A549 (cell line): ENCODE results near the gene DYNC1H1. TPM values are rescaled to one million over a fixed set of nuclear protein-coding genes. Genes with fewer than 3 reads are reported as not detected.
A peak's percentile ranks its signal among the peaks of the same experiment; 100 is the strongest.

Source experiments
- ATAC-seq, 2 experiments: fragments of 200-7000 bp in 1 of 2; fragments of >200 bp in 1 of 2; cut with Nextera tagmentation in 1 of 2; cut with Tn5 transposase in 1 of 2; 3 replicates each; pipeline versions ENCODE4 v1.8.0 to v1.9.1; 2018 to 2020; ENCODE audit warnings: mild to moderate bottlenecking in 1 of 2, moderate library complexity in 1 of 2
- CTCF ChIA-PET: fragments of 300-600 bp; sonication (Branson Sonifier 250); formaldehyde crosslinking; extraction: SDS; loops from one replicate; lab custom pipeline; 2021; ENCODE audit warnings: antibody characterized with exemption, inconsistent platforms; lab: Yijun Ruan, JAX
- POLR2A ChIA-PET: fragments of 350-600 bp; formaldehyde crosslinking; extraction: SDS; loops from one replicate; lab custom pipeline; 2021; ENCODE audit warnings: antibody characterized with exemption, inconsistent platforms; lab: Yijun Ruan, JAX
- DNase-seq, 2 experiments: peaks; one replicate each; pipeline versions ENCODE4 v3.0.0 to v3.0.0-alpha.2; 2011 to 2016; ENCODE audit warnings: low read depth in 1 of 2, low spot score in 1 of 2
- FAIRE-seq: peaks from 2 replicates; lab custom pipeline; 2011; peaks lifted over from hg19 to GRCh38; lab: Jason Lieb, UNC
- H3K27ac ChIP-seq, 2 experiments: fragments of >200 bp; sonication (Bioruptor Twin); formaldehyde crosslinking; 3 replicates each; pipeline ENCODE4 v1.5.1; 2016 to 2017
- H3K4me1 ChIP-seq: fragments of >200 bp; sonication (Bioruptor Twin); formaldehyde crosslinking; 3 replicates; pipeline ENCODE4 v1.6.1; 2016
- H3K4me2 ChIP-seq: fragments of >200 bp; sonication (Bioruptor Twin); formaldehyde crosslinking; 3 replicates; pipeline ENCODE4 v1.6.1; 2016
- H3K4me3 ChIP-seq: fragments of >200 bp; sonication (Bioruptor Twin); formaldehyde crosslinking; 3 replicates; pipeline ENCODE4 v1.5.1; 2016
- H3K9me3 ChIP-seq: fragments of >200 bp; sonication (Bioruptor Twin); formaldehyde crosslinking; 3 replicates; pipeline ENCODE4 v1.6.1; 2016
- BCL3 ChIP-seq: fragments of >200 bp; sonication (Bioruptor Twin); formaldehyde crosslinking; IDR thresholded peaks from 3 replicates; pipeline ENCODE4 v1.6.1; 2016
- BHLHE40 ChIP-seq: IDR thresholded peaks from 2 replicates; pipeline ENCODE4 v1.6.1; 2012; ENCODE audit warnings: low read depth, low read length, inconsistent platforms
- CEBPB ChIP-seq, 2 experiments: fragments of >200 bp in 1 of 2; sonication (Bioruptor Twin) in 1 of 2; formaldehyde crosslinking in 1 of 2; IDR thresholded peaks; 2 replicates each; pipeline ENCODE4 v1.6.1; 2012 to 2016
- CHD2 ChIP-seq: fragments of 150-350 bp; IDR thresholded peaks from 2 replicates; pipeline ENCODE4 v1.6.1; 2014; ENCODE audit warnings: low read length; ENCODE audit not compliant: partially characterized antibody
- CHD4 ChIP-seq: fragments of 200-600 bp; sonication (generic); IDR thresholded peaks from 2 replicates; pipeline ENCODE4 v1.6.1; 2016; ENCODE audit warnings: antibody characterized with exemption, mild to moderate bottlenecking, borderline replicate concordance
- CTCF ChIP-seq: fragments of >200 bp; sonication (Bioruptor Twin); formaldehyde crosslinking; IDR thresholded peaks from 3 replicates; pipeline ENCODE4 v1.5.1; 2016
- E2F6 ChIP-seq: IDR thresholded peaks from 2 replicates; pipeline ENCODE4 v1.6.1; 2012; ENCODE audit warnings: low read depth, borderline replicate concordance
- EHMT2 ChIP-seq: fragments of 200-600 bp; sonication (generic); IDR thresholded peaks from 2 replicates; pipeline ENCODE4 v1.6.1; 2016; ENCODE audit warnings: antibody characterized with exemption, low read depth, mild to moderate bottlenecking, moderate library complexity
- ESRRA ChIP-seq: fragments of 150-350 bp; IDR thresholded peaks from 2 replicates; pipeline ENCODE4 v1.6.1; 2014; ENCODE audit warnings: mild to moderate bottlenecking, low read length, borderline replicate concordance
- FOSL2 ChIP-seq, 2 experiments: fragments of 450-650 bp in 1 of 2; fragments of >200 bp in 1 of 2; sonication (Bioruptor Twin) in 1 of 2; formaldehyde crosslinking; IDR thresholded peaks; 2 replicates each; pipeline versions ENCODE4 v1.5.0 to v1.6.1; 2016 to 2020; ENCODE audit warnings: mild to moderate bottlenecking in 1 of 2, moderate library complexity in 1 of 2
- FOXS1 ChIP-seq: fragments of 250-450 bp; sonication (Bioruptor Pico); IDR thresholded peaks from 2 replicates; pipeline ENCODE4 v1.5.0; 2020; ENCODE audit warnings: mild to moderate bottlenecking, moderate library complexity
- GATA3 ChIP-seq: IDR thresholded peaks from 2 replicates; pipeline ENCODE4 v1.6.1; 2012; ENCODE audit warnings: borderline replicate concordance
- HOXB5 ChIP-seq: fragments of 250-450 bp; sonication (Bioruptor Pico); IDR thresholded peaks from 2 replicates; pipeline ENCODE4 v1.5.0; 2020; ENCODE audit warnings: mild to moderate bottlenecking, moderate library complexity
- JUN ChIP-seq, 2 experiments: fragments of >200 bp; sonication (Bioruptor Twin); formaldehyde crosslinking; IDR thresholded peaks; 2 replicates in 1 of 2; 3 replicates in 1 of 2; pipeline ENCODE4 v1.6.1; 2016 to 2017
- KDM1A ChIP-seq: fragments of 200-600 bp; sonication (generic); IDR thresholded peaks from 2 replicates; pipeline ENCODE4 v1.6.1; 2016; ENCODE audit warnings: low read depth, mild to moderate bottlenecking
- KDM5A ChIP-seq: fragments of 200-600 bp; sonication (generic); IDR thresholded peaks from 2 replicates; pipeline ENCODE4 v1.6.1; 2016; ENCODE audit warnings: antibody characterized with exemption, mild to moderate bottlenecking
- MAFK ChIP-seq: fragments of 450-650 bp; IDR thresholded peaks from 2 replicates; pipeline ENCODE4 v1.6.1; 2014; ENCODE audit not compliant: partially characterized antibody
- MAX ChIP-seq: IDR thresholded peaks from 2 replicates; pipeline ENCODE4 v1.6.1; 2012
- MYC ChIP-seq: IDR thresholded peaks from 2 replicates; pipeline ENCODE4 v1.6.1; 2012; ENCODE audit warnings: mild to moderate bottlenecking, inconsistent platforms, low read length, improper control_type of control experiment, borderline replicate concordance
- NFE2L2 ChIP-seq: fragments of 150-350 bp; conservative IDR thresholded peaks from 2 replicates; pipeline ENCODE4 v1.6.1; 2014; ENCODE audit warnings: low read length
- NR3C1 ChIP-seq: fragments of >200 bp; sonication (Bioruptor Twin); formaldehyde crosslinking; IDR thresholded peaks from 3 replicates; pipeline ENCODE4 v1.6.1; 2017
- PHF8 ChIP-seq: fragments of 200-600 bp; sonication (generic); IDR thresholded peaks from 2 replicates; pipeline ENCODE4 v1.6.1; 2016; ENCODE audit warnings: low read depth, mild to moderate bottlenecking, antibody characterized with exemption, moderate library complexity, borderline replicate concordance
- POLR2A ChIP-seq: IDR thresholded peaks from 2 replicates; pipeline ENCODE4 v1.6.1; 2012; ENCODE audit warnings: mild to moderate bottlenecking, low read length
- RNF2 ChIP-seq: fragments of 200-600 bp; sonication (generic); IDR thresholded peaks from 2 replicates; pipeline ENCODE4 v1.6.1; 2016; ENCODE audit warnings: low read depth, mild to moderate bottlenecking, antibody characterized with exemption, moderate library complexity, borderline replicate concordance
- SREBF2 ChIP-seq: fragments of 450-650 bp; IDR thresholded peaks from 2 replicates; pipeline ENCODE4 v1.6.1; 2014; ENCODE audit warnings: mild to moderate bottlenecking, moderate library complexity
- USF2 ChIP-seq: fragments of 450-650 bp; IDR thresholded peaks from 2 replicates; pipeline ENCODE4 v1.6.1; 2014; ENCODE audit warnings: antibody characterized with exemption
- ZSCAN20 ChIP-seq: fragments of 250-450 bp; sonication (Bioruptor Pico); IDR thresholded peaks from 2 replicates; pipeline ENCODE4 v1.8.0; 2022; ENCODE audit warnings: mild to moderate bottlenecking, moderate library complexity
- WGBS: methylation state at CpG from one replicate; pipeline ENCODE4 v1.1.6; 2017; ENCODE audit errors: missing lambda C conversion rate; 5-methylcytosine and 5-hydroxymethylcytosine counted together
- polyA plus RNA-seq, 4 experiments: library from polyadenylated mRNA; depleted of rRNA in 3 of 4; stranded (reverse); fragments of >200 nt; fragmentation: RNase III in 1 of 4; extraction: RNeasy Plus Mini Kit Qiagen cat#74134 plus additional on column Dnase treatment in 1 of 4; gene quantifications; 2 replicates in 3 of 4; 3 replicates in 1 of 4; pipeline ENCODE4 v1.2.3, GENCODE V29; 2011 to 2017

Gene DYNC1H1
- polyA plus RNA-seq, 2 of the 4 experiments (the other 2 are of a cell fraction): 177 to 187 TPM

- TF ChIP-seq GATA3 (peak; percentile 79), FOSL2 (IDR thresholded peaks at IDR 0.05) (no peak), FOSL2 (CRISPR knock-in tag; IDR thresholded peaks at IDR 0.05) (peak; percentile 50), EHMT2 (no peak), MAFK (peak; percentile 47), CEBPB (IDR thresholded peaks at IDR 0.05) (peak; percentile 96 to 98), E2F6 (peak; percentile 54), BCL3 (peak; percentile 92), KDM5A (peak; percentile 89), FOXS1 (CRISPR knock-in tag) (no peak), USF2 (peak; percentile 100), POLR2A (peak; percentile 90), MAX (peak; percentile 85), JUN (IDR thresholded peaks at IDR 0.05) (peak; percentile 87 to 92), MYC (peak; percentile 42; the same call in 1 of the 2 replicates), CHD2 (peak; percentile 100), ZSCAN20 (CRISPR knock-in tag) (no peak), BHLHE40 (0 out of 2 replicates have a peak, but pooled peaks have one; percentile 15), NR3C1 (no peak)
Measured at GRCh38 chr14:101947904-101948665, 16.3 kb upstream of the DYNC1H1 start (continued).

GRCh38 chr14:101948666-101949216 lies 15.6 kb upstream of the DYNC1H1 start:
- FAIRE-seq (no peak), DNase-seq (no peak), ATAC-seq (peak; percentile 7 to 42; a peak in 4 of 6 replicates)
- Histone ChIP-seq H3K4me2 (peak overlapping the region; percentile 98), H3K9me3 (no peaks in the 10 kb centered on the region), H3K4me1 (peaks cover 11% of the 10 kb centered on the region; the same call in 1 of the 3 replicates), H3K4me3 (peak overlapping the region; percentile 82), H3K27ac (peak overlapping the region; percentile 78 to 96)
- ChIA-PET CTCF (interaction anchor here (0.6 to 9.4 kb wide), 8 partner anchors 12 to 241 kb away, joined by 3 to 59 read pairs (median 4); no protein-coding TSS in a partner anchor), POLR2A (interaction anchor here (0.7 to 2.1 kb wide), 8 partner anchors 8 to 189 kb away, joined by 3 to 13 read pairs (median 3); no protein-coding TSS in a partner anchor)
- TF ChIP-seq CTCF (no peak), NFE2L2 (no peak), KDM1A (peak; percentile 75; the same call in 1 of the 2 replicates), BCL3 (no peak), SREBF2 (no peak), CHD4 (0 out of 2 replicates have a peak, but pooled peaks have one; percentile 39), PHF8 (peak; percentile 6; the same call in 1 of the 2 replicates), HOXB5 (CRISPR knock-in tag) (no peak), RNF2 (no peak), ESRRA (no peak)
- WGBS: 6% methylated on average over 18 of the region's 29 CpGs
